Omental fat pad (tissue), 4 donors: ENCODE data around the gene S100A7A. TPM values are rescaled to one million over a fixed set of nuclear protein-coding genes. Genes with fewer than 3 reads are reported as not detected.

ENCODE experiments used
- ATAC-seq: fragments of 150-250 bp; one replicate; pipeline ENCODE4 v1.9.1; 2016; ENCODE audit warnings: mild to moderate bottlenecking, moderate library complexity; ENCODE audit not compliant: low FRiP score
- DNase-seq: peaks from one replicate; pipeline ENCODE4 v3.0.0-alpha.2; 2019; ENCODE audit warnings: low spot score
- total RNA-seq, 4 donors: library from RNA; depleted of rRNA; stranded (reverse); fragments of >200 nt; gene quantifications; one replicate each; pipeline ENCODE4 v1.1.0, GENCODE V29; 2016
- TF ChIP-seq, protein P1 (sequence below), 3 donors: fragments of 450-650 bp; IDR thresholded peaks; one replicate each; pipeline ENCODE4 v1.5.1; 2016 to 2017; ENCODE audit warnings: antibody characterized with exemption in 3 of 3, mild to moderate bottlenecking in 3 of 3, moderate library complexity in 2 of 3

The S100A7A gene
- total RNA-seq, 4 donors from 2014 or later: not detected

DNA sequence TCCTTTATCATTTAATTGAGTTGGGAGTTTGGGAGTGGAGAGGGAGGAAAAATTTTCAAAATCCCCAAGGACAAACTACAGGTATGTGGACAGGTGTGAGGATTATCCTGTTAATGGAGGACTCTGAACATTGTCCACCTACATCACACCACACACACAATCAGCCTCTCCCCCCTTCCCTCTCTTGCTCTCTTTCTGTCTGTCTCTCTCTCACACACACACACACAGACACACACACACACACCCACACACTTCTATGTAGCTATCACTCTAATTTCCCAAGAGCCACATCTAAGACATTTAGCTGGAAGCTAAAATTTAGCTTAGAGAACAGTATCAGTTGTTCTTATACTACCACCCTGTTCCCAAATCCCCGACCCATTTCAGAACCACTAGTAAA, 26.9 kb upstream of the S100A7A start:
- DNase-seq (no peak), ATAC-seq (no peak)
- TF ChIP-seq, protein P1, sequence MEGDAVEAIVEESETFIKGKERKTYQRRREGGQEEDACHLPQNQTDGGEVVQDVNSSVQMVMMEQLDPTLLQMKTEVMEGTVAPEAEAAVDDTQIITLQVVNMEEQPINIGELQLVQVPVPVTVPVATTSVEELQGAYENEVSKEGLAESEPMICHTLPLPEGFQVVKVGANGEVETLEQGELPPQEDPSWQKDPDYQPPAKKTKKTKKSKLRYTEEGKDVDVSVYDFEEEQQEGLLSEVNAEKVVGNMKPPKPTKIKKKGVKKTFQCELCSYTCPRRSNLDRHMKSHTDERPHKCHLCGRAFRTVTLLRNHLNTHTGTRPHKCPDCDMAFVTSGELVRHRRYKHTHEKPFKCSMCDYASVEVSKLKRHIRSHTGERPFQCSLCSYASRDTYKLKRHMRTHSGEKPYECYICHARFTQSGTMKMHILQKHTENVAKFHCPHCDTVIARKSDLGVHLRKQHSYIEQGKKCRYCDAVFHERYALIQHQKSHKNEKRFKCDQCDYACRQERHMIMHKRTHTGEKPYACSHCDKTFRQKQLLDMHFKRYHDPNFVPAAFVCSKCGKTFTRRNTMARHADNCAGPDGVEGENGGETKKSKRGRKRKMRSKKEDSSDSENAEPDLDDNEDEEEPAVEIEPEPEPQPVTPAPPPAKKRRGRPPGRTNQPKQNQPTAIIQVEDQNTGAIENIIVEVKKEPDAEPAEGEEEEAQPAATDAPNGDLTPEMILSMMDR (IDR thresholded peaks at IDR 0.05): no peak

- TF ChIP-seq, protein P1 (IDR thresholded peaks at IDR 0.05): no peak
- DNase-seq (no peak), ATAC-seq (no peak)
Observed at GRCh38 chr1:153389973-153390879, 26.1 kb upstream of the S100A7A start.

DNA sequence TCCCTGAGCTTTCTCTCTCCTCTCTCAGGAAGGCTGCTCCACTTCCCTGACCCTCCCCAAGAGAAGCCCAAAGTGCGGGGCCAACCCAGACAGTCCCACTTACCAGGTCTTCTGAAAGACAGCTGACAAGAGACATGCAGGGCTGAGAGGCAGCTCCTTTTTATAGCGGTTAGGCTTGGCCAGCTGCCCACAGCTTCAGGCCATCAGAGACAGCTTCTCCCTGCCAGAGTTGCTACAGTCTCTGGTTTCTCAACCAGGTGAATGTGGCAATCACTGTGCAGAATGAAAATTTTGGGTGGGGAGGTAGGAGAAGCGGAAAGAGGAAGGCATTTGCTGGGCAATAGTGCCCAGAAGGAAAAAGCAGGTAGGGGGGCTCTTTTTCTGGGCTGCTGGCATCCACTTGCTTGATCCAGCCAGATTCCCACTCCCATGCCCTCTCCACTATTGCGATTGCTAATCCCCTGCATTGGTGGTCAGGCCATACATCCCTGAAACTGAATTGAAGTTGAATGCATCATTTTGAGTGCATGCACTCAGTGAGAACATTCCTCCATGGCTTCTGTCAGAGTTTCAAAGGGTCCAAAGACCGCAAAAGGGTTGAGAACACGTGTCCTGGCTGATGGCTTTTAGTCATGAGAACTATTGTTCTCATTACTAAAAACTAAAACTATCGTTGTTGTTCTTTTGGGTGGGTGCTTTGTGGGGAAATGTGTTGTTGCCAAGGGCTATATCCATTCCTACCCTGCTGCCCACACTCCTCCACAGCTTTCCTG, 25.2 kb upstream of the S100A7A start, which contains the start of gene S100A8:
S100A8 (minus strand) TSS at position 136 of the 773 bp plus-strand sequence. CDS start 538 bp downstream, outside the sequence.
- TF ChIP-seq, protein P1 (IDR thresholded peaks at IDR 0.05): no peak
- no peak for DNase-seq
- ATAC-seq: peak; percentile 31

DNA sequence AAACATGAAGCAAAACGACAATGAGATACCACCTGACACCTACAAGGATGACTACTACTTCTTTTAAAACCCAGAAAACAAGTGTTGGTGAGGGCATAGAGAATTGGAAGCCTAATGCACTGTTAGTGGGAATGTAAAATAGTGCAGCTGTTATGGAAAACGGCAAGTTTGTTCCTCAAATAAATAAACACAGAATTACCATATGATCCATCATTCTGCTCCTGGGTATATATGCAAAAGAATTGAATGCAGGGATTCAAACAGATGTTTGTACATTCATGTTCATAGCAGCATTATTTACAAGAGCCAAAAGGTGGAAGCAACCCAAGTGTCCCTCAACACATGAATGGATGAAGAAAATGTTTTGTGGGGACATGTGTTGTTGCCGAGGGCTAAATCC, 24.1 kb upstream of the S100A7A start:
- DNase-seq: no peak
- ATAC-seq: no peak
- TF ChIP-seq, protein P1 (IDR thresholded peaks at IDR 0.05): no peak

- DNase-seq (no peak), ATAC-seq (no peak)
- TF ChIP-seq, protein P1 (IDR thresholded peaks at IDR 0.05): no peak
Observed at GRCh38 chr1:153392822-153393221, 23.5 kb upstream of the S100A7A start.

- TF ChIP-seq, protein P1 (IDR thresholded peaks at IDR 0.05): no peak
- DNase-seq (no peak), ATAC-seq (no peak)
Observed at GRCh38 chr1:153393926-153394325, 22.4 kb upstream of the S100A7A start.
